Measurements from ENCODE around the gene MYLK4. TPM values are rescaled to one million over a fixed set of nuclear protein-coding genes. Genes with fewer than 3 reads are reported as not detected.

The MYLK4 gene
- total and polyA plus RNA-seq, 2 of the 13 experiments (the other 11 are each of a cell fraction or from before 2014, with no cell fraction given): 0.26 to 0.29 TPM

GRCh38 chr6:2764610-2765165, 14.0 kb upstream of the MYLK4 start (continued):
- TF ChIP-seq ZNF431 (CRISPR knock-in tag; IDR thresholded peaks at IDR 0.05; ENCODE audit: borderline replicate concordance, low read depth): 0 out of 2 replicates have a peak, but pooled peaks have one; percentile 14
- TF ChIP-seq FOXO1 (CRISPR knock-in tag; IDR thresholded peaks at IDR 0.05): no peak
- TF ChIP-seq RELA (CRISPR knock-in tag; IDR thresholded peaks at IDR 0.05): 0 out of 2 replicates have a peak, but pooled peaks have one; percentile 9
- no peak for TF ChIP-seq ZNF318 (CRISPR knock-in tag; IDR thresholded peaks at IDR 0.05)
- no peak for TF ChIP-seq THAP7 (CRISPR knock-in tag; IDR thresholded peaks at IDR 0.05)
- no peak for TF ChIP-seq MTA1 (CRISPR knock-in tag; IDR thresholded peaks at IDR 0.05; ENCODE audit: borderline replicate concordance)
- no peak for TF ChIP-seq ZNF781 (CRISPR knock-in tag; IDR thresholded peaks at IDR 0.05; ENCODE audit: borderline replicate concordance, not compliant biosample characterization)
- TF ChIP-seq HIVEP1 (CRISPR knock-in tag; IDR thresholded peaks at IDR 0.05): no peak
- TF ChIP-seq ZNF816 (CRISPR knock-in tag; IDR thresholded peaks at IDR 0.05; ENCODE audit: borderline replicate concordance): 0 out of 2 replicates have a peak, but pooled peaks have one; percentile 57
- TF ChIP-seq ZBTB37 (CRISPR knock-in tag; IDR thresholded peaks at IDR 0.05): no peak
- 0 out of 2 replicates have a peak, but pooled peaks have one; percentile 1 for TF ChIP-seq FOXK1 (CRISPR knock-in tag; IDR thresholded peaks at IDR 0.05; ENCODE audit: borderline replicate concordance, low read depth)
- peak; percentile 91 for TF ChIP-seq POLR2AphosphoS5 (IDR thresholded peaks at IDR 0.05; ENCODE audit: low read depth, low read length)
- TF ChIP-seq JUN (CRISPR knock-in tag; IDR thresholded peaks at IDR 0.05): no peak
- no peak for TF ChIP-seq TCF7 (IDR thresholded peaks at IDR 0.05; ENCODE audit: low read depth)
- no peak for TF ChIP-seq SKIL (CRISPR knock-in tag; IDR thresholded peaks at IDR 0.05; ENCODE audit: borderline replicate concordance)
- peak; percentile 51; the same call in 1 of the 2 replicates for TF ChIP-seq ZNF441 (CRISPR knock-in tag; IDR thresholded peaks at IDR 0.05; ENCODE audit: borderline replicate concordance)
- TF ChIP-seq ARNT2 (CRISPR knock-in tag; IDR thresholded peaks at IDR 0.05; ENCODE audit: low read depth): no peak

Data from HepG2 (cell line).